ENCODE measurements around the gene MAP3K12. TPM values are rescaled to one million over a fixed set of nuclear protein-coding genes. Genes with fewer than 3 reads are reported as not detected.
A peak's percentile ranks its signal among the peaks of the same experiment; 100 is the strongest.

The MAP3K12 gene
- total RNA-seq, 1 experiment from 2014 or later: 11.6 TPM

GRCh38 chr12:53502331-53502730 lies 3.1 kb upstream of the MAP3K12 start:
- Histone ChIP-seq H3K4me3 (ENCODE audit: low read depth, low read length, poor library complexity, severe bottlenecking) (peak overlapping the region; percentile 54), H3K4me1 (ENCODE audit: insufficient read depth, low read length, poor library complexity, severe bottlenecking) (peaks cover 37% of the 10 kb centered on the region), H3K27me3 (replicated peaks; ENCODE audit: insufficient read depth, low read depth, low read length, poor library complexity) (no peaks in the 10 kb centered on the region), H3K27ac (ENCODE audit: low read depth, low read length, poor library complexity, severe bottlenecking) (peak overlapping the region; percentile 98), H3K9me3 (ENCODE audit: low read depth, low read length, poor library complexity, severe bottlenecking) (no peaks in the 10 kb centered on the region), H3K36me3 (ENCODE audit: insufficient read depth, low read length, poor library complexity, severe bottlenecking) (peaks cover 31% of the 10 kb centered on the region)
- CTCF ChIA-PET: interaction anchor here (1.3 kb wide), 1 partner anchor 81 kb away, joined by 3 read pairs; no protein-coding TSS in a partner anchor
- POLR2A ChIA-PET (ENCODE audit: low non-redundant PET): interaction anchor here (0.5 kb wide), 1 partner anchor 175 kb away, joined by 3 read pairs; no protein-coding TSS in a partner anchor
- DNase-seq (ENCODE audit: low spot score): peak; percentile 74
- intact Hi-C loops (cut with micrococcal nuclease; ENCODE audit: unreplicated experiment): loop anchor here (10.0 kb wide), 1 partner anchor 772 kb away; no protein-coding TSS in a partner anchor
- BruUV-seq (replicated peaks): no TSS peak
- TF ChIP-seq EZH2 (IDR thresholded peaks at IDR 0.05; ENCODE audit: borderline replicate concordance, low read depth, low read length, poor library complexity, severe bottlenecking): no peak
- no peak for TF ChIP-seq CTCF (conservative IDR thresholded peaks at IDR 0.05; ENCODE audit: low read depth, low read length)

- CTCF ChIA-PET: interaction anchor here (0.7 to 1.3 kb wide), 3 partner anchors 80 to 180 kb away, joined by 3 to 5 read pairs (median 3); partner anchors contain the start of gene AAAS
- POLR2A ChIA-PET (ENCODE audit: low non-redundant PET): interaction anchor here (0.5 to 1.0 kb wide), 5 partner anchors 44 to 181 kb away, joined by 3 to 7 read pairs (median 5); partner anchors contain the start of genes AAAS and SP1
- Histone ChIP-seq H3K4me1 (ENCODE audit: insufficient read depth, low read length, poor library complexity, severe bottlenecking) (peaks cover 37% of the 10 kb centered on the region), H3K27ac (ENCODE audit: low read depth, low read length, poor library complexity, severe bottlenecking) (peak overlapping the region; percentile 98), H3K36me3 (ENCODE audit: insufficient read depth, low read length, poor library complexity, severe bottlenecking) (peaks cover 28% of the 10 kb centered on the region), H3K27me3 (replicated peaks; ENCODE audit: insufficient read depth, low read depth, low read length, poor library complexity) (no peaks in the 10 kb centered on the region), H3K9me3 (ENCODE audit: low read depth, low read length, poor library complexity, severe bottlenecking) (no peaks in the 10 kb centered on the region), H3K4me3 (ENCODE audit: low read depth, low read length, poor library complexity, severe bottlenecking) (peak overlapping the region; percentile 54)
- intact Hi-C loops (cut with micrococcal nuclease; ENCODE audit: unreplicated experiment): loop anchor here (2.0 to 10.0 kb wide), 2 partner anchors 177 to 773 kb away; no protein-coding TSS in a partner anchor
- no peak for DNase-seq (ENCODE audit: low spot score)
- TF ChIP-seq EZH2 (IDR thresholded peaks at IDR 0.05; ENCODE audit: borderline replicate concordance, low read depth, low read length, poor library complexity, severe bottlenecking): no peak
- TF ChIP-seq CTCF (conservative IDR thresholded peaks at IDR 0.05; ENCODE audit: low read depth, low read length): no peak
- BruUV-seq (replicated peaks): TSS peak; percentile 68
Observed at GRCh38 chr12:53501615-53502181, 2.4 kb upstream of the MAP3K12 start.

- peaks cover 37% of the 10 kb centered on the region for H3K4me1 ChIP-seq (ENCODE audit: insufficient read depth, low read length, poor library complexity, severe bottlenecking)
- peaks cover 23% of the 10 kb centered on the region for H3K36me3 ChIP-seq (ENCODE audit: insufficient read depth, low read length, poor library complexity, severe bottlenecking)
- H3K4me3 ChIP-seq (ENCODE audit: low read depth, low read length, poor library complexity, severe bottlenecking): peak within 1 kb of the TSS; percentile 54
- intact Hi-C loops (cut with micrococcal nuclease; ENCODE audit: unreplicated experiment): loop anchor here (2.0 to 10.0 kb wide), 2 partner anchors 176 to 774 kb away; no protein-coding TSS in a partner anchor
- BruUV-seq (replicated peaks): no TSS peak
- ChIA-PET POLR2A (ENCODE audit: low non-redundant PET) (interaction anchor here (0.5 to 1.0 kb wide), 6 partner anchors 43 to 545 kb away, joined by 3 to 7 read pairs (median 5); partner anchors contain the start of genes AAAS and SP1), CTCF (interaction anchor here (0.7 to 1.3 kb wide), 3 partner anchors 80 to 180 kb away, joined by 3 to 5 read pairs (median 3); partner anchors contain the start of gene AAAS)
- no peaks in the 10 kb centered on the region for H3K27me3 ChIP-seq (replicated peaks; ENCODE audit: insufficient read depth, low read depth, low read length, poor library complexity)
- H3K27ac ChIP-seq (ENCODE audit: low read depth, low read length, poor library complexity, severe bottlenecking): peak within 1 kb of the TSS; percentile 98
- no peak for TF ChIP-seq CTCF (conservative IDR thresholded peaks at IDR 0.05; ENCODE audit: low read depth, low read length)
- no peak for TF ChIP-seq EZH2 (IDR thresholded peaks at IDR 0.05; ENCODE audit: borderline replicate concordance, low read depth, low read length, poor library complexity, severe bottlenecking)
- H3K9me3 ChIP-seq (ENCODE audit: low read depth, low read length, poor library complexity, severe bottlenecking): no peaks in the 10 kb centered on the region
- peak; percentile 100 for DNase-seq (ENCODE audit: low spot score)
Observed at GRCh38 chr12:53500776-53501614, 1.7 kb upstream of the MAP3K12 start, which contains the start of gene TARBP2. Gene TARBP2 (plus strand): TSS chr12:53501283. CDS start chr12:53501409, 126 bp downstream.

Data from A673 (cell line).